Hematopoietic multipotent progenitor cell treated with erythropoietin and hydrocortisone succinate and interleukin-3 and kit ligand, for 8 days (in vitro differentiated cells): ENCODE results near the gene SLX9.
A peak's percentile ranks its signal among the peaks of the same experiment; 100 is the strongest.
"Not testable (repeated sequence)": the region's sequence is repeated elsewhere in the genome, so short reads cannot be mapped to it uniquely, and the experiment has no call there.

Experiments used
- DNase-seq: peaks from one replicate; pipeline ENCODE4 v3.0.0-alpha.2; 2015

Gene SLX9

GRCh38 chr21:44916965-44917364 is 22.9 kb upstream of the SLX9 start:
- no peak for DNase-seq

GRCh38 chr21:44917446-44918106 is 22.3 kb upstream of the SLX9 start:
- DNase-seq: no peak

DNA sequence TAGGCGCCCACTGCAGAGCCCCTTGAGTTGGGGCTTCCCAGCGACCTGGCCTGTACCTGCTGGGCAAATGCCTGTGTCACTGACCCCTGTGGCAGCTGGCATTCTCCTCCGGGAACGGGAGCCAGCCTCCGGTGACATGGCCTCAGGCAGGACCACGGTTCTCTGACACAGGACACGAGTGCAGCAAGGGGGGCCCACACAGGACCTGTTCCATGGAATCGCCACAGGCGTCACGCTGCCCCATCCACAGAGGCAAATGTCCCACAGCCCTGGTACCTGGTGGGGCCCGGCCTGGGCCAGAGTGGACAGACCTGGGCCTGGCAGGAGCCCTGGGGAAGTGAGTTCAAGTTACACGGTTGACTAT is 21.7 kb upstream of the SLX9 start:
- no peak for DNase-seq

- DNase-seq: no peak
These were observed 21.2 kb upstream of the SLX9 start for GRCh38 chr21:44918581-44919033.

DNA sequence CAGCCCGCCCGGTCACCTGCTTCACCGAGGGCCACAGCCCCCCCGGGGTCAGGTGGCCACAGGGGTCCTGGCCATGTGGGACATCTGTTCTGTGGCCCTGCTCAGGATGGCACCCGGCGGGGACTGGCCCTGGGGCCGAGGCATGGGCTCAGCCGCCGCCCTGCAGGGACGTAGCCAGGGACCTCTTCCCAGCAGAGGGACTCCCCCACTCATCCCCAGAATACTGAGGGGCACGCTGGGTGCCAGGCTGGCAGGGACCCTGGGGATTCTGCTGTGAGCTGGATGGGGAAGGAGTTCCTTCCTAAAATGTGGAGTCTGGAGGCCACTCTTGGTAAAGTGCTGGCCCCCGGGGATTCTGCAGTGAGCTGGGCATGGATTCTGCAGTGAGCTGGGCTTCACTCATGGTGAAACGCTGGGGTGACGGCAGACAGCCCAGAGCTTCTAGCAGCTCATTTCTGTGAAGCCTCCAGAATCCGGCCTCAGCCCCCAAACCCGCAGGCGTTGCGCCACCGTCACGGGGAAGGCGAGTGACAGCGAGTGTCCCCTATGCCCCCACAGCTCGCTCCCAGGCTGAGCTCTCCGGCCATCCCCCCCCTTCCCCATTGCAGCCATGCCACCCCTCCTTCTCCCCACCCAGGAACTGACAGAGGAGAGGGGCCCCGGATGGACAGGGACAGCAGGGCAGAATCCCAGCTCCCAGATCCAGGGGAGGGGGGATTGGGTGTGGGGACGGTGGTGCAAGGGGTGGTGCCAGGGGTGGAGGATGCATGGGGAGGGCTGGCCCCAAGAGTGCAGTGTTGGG is 20.5 kb upstream of the SLX9 start:
- DNase-seq: no peak

- DNase-seq: peak; percentile 38
These were observed 19.7 kb upstream of the SLX9 start for GRCh38 chr21:44919913-44920693.

GRCh38 chr21:44920694-44921604 is 18.9 kb upstream of the SLX9 start, which contains the start of gene ITGB2:
TSS of gene ITGB2 (minus strand) at chr21:44920899. CDS start at chr21:44910782, 10,117 bp downstream.
- peak; percentile 25 for DNase-seq

- no peak for DNase-seq
These were observed 17.9 kb upstream of the SLX9 start for GRCh38 chr21:44921928-44922327.

DNA sequence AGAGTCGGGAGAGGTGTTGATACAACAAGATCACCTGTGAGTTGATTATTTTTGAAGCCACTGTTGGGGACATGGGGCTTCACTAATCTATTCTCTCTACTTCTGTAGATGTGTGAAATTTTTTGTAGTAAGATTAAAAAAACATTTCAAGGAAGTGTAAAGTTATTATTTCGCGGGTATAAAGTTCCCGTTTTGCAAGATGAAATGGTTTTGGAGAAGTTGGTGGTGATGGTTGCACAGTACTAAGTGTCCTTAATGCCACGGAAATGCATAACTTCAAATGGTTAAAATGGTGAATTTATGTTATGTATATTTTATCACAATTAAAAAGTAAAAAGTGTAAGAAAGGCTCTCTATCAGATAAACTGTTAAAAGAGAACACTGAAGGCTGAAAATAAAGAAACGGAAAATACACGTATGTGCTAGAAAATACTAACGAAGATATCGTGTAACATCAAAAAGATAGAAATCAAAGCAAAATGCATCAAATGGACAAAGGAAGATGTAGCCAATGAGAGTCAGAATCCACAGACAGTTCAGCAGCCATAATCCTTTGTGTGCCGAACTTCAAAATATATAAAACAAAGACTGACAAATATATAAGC is 16.2 kb upstream of the SLX9 start:
- no peak for DNase-seq

- no peak for DNase-seq
These were observed 15.0 kb upstream of the SLX9 start for GRCh38 chr21:44924606-44925377.

- DNase-seq: no peak
These were observed 14.5 kb upstream of the SLX9 start for GRCh38 chr21:44925378-44925755.

- no peak for DNase-seq
These were observed 13.3 kb upstream of the SLX9 start for GRCh38 chr21:44926331-44927101.

GRCh38 chr21:44927259-44927586 is 12.6 kb upstream of the SLX9 start:
- DNase-seq: no peak

DNA sequence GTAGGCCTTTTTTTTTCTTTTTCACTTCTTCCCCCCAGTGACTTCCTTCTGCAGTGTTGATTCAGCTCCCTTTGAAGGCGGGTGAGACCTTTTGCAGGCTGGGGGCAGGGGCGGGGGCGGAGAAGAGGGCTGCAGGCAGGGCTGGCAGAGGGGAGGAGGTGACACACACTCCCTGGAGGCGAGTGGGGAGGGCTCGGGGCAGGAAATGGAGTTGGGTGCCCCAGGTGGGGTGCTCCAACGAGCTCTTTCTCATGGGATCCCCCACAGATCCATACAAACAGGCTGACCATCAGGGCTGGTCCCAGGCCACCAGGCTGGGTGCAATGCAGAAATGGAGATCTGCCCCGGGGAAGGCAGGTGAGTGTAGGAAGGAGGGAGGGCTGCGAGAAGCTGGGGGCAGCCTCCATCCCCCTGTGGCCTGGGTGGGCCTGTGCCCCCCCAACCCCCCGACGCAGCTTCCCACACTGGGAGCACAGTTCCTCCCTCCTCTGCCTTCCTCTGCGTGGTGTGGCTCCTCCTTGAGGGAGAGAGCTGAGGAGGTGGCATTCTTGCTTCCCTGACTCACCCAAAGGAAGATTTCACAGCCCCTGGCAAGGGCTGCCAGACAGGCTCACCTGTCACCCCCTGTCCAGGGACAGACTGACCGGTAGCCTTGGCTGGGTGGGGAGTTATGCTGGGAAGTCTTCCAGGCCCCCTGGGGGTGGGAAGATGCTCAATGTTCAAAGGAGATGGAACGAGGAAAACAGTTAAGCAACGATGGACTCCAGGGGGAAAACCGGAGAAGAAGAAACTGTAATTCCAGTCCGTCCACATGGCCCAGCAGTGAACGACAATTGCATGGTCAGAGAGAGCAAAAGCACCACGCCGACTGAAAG is 12.0 kb upstream of the SLX9 start:
- DNase-seq: no peak

DNA sequence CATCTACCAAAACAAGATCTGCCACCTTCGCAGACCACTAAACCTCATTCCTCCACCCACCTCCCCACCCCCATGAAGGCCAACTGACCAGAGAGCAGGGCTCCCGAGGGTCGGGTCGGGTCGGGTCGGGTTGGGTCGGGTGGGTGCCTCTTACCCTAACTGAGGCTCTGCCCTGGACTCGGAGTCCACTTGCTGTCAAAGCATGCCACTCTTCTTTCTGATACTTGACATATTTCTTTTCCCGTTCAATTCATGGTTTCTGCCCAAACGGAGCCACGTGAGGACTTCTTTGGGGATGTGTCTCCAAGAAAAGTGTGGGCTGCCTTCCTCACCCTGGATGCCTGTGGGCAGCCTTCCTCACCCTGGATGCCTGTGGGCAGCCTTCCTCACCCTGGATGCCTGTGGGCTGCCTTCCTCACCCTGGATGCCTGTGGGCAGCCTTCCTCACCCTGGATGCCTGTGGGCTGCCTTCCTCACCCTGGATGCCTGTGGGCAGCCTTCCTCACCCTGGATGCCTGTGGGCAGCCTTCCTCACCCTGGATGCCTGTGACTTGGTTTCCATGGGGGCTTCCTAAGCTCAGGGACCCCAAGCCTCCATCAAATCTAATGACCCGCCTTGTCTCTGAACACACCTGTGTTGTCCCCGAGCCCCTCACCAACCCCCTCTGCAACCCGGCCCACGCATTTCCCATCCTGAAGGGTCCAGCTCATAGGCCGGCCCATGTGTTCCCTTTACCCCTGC is 11.2 kb upstream of the SLX9 start:
- not testable (repeated sequence) for DNase-seq

- DNase-seq: no peak
These were observed 10.5 kb upstream of the SLX9 start for GRCh38 chr21:44929242-44929798.

- no peak for DNase-seq
These were observed 9.9 kb upstream of the SLX9 start for GRCh38 chr21:44929799-44930542.

- DNase-seq: no peak
These were observed 9.3 kb upstream of the SLX9 start for GRCh38 chr21:44930543-44930981.
